ENCODE results near the gene SLX4IP.
"Not testable (repeated sequence)": the region's sequence is repeated elsewhere in the genome, so short reads cannot be mapped to it uniquely, and the experiment has no call there.

The SLX4IP gene

DNA sequence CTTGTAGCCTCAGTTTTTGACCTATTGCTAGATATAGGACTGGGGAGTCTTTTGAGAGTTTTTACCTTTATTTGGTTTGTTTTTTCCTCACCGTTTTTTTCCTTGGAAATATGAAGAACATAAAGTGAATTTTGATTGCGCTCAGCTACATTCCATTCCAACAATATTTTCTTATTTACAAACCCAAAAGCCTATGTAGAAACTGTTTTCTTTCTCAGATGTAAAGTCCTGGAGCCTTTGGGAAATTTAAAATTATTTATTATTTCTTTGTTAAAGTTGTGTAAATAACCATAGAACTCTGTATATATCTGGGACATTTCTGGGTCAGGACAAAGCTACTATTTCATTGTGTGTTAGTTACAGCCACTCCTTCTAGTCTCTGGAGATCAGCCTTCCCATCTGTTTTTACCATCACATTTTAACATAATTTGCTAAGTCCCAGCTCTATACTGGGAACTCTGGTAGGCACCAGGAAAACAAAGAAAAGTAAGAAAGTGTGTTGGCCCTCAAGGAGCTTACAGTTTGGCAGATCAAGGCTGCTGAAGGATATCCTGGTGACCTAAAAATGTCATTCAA lies 169.8 kb downstream of the SLX4IP start:
- DNase-seq (ENCODE audit: low read depth) = no peak

DNA sequence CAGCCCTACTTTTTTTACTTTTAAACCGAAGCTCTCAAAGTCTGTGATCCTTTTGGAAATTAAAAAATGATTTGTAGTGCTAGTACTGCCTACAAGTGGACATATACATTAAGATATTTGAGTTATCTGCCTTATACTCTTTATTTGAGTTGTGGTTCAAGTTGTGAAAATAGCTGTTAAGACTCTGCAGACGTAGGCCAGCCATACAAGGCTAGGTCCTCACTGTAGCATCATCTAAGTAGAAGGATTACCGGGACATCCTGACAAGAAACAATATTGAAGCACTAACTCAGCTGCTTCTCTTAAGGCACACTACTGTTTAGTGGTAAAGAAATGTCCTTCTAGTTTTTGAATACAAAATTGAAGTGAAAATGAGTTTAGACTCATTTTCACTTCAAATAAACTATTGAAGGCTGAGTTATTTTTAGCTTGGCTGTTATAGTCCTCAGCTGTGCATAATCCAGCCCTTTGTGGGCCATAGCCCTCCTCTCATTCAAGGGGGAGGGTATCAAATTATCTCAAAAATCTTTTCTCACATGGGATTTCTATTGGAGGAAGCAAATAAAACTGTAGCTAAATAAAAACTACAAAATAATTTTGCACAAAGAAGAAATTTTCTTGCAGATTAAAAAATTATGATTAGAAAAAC lies 170.6 kb downstream of the SLX4IP start:
- no peak for DNase-seq (ENCODE audit: low read depth)

DNA sequence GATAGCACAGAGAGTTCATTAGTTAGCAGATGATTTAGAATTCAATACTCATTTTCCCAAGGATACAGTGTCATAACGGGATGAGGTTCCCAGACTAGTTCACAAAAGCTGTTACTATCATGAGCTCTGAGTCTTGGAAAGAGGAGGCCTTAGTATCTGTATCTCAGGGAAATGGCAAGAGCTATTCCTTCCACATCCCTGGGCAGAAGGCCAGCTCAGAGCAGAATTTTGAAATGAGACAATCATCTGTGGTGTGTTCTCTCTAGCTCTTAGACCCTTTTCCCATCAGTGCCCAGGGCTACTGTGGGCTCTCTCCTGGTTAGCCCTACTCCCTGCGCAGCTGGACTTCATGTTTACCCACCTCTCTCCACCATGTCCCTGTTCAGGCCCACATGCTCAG lies 174.2 kb downstream of the SLX4IP start:
- DNase-seq (ENCODE audit: low read depth) = no peak

DNA sequence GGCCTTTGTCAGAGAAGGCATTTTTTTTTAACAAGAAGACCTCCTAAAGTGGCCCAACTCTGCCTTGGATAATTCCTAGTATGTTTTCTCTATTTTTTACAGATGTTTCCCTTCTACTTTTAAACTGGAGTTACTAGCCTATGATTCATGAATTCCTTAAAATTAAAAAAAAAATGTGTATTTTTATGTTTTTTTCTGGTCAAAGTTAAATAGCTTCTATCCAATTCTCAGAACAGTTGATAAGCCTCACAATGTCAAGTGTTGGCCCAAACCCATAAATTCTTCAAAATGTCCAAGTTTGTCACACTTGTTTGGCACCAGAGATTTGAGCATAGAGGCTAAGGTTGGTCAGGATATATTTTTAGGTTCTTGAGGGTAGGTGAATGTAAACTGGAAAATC lies 174.7 kb downstream of the SLX4IP start:
- no peak for DNase-seq (ENCODE audit: low read depth)

DNA sequence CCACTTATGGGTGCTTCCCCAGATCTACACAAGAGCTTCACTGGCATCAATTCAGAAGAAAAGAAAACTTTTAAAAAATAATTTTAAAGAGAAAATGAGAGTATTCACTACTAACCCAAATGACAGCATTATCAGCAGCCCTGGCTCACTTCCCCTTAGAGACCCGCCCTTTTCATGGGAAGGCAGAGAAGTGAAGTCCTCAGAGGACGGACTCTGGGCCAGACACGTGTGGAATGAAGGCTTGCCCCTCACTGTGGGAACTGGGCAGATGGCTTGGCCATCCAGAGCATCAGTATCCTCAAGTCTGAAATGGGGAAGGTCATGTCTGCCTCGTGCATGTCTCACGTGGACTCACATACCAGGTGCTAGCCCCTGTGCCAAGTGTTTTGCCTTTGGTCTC lies 175.1 kb downstream of the SLX4IP start:
- no peak for DNase-seq (ENCODE audit: low read depth)

DNA sequence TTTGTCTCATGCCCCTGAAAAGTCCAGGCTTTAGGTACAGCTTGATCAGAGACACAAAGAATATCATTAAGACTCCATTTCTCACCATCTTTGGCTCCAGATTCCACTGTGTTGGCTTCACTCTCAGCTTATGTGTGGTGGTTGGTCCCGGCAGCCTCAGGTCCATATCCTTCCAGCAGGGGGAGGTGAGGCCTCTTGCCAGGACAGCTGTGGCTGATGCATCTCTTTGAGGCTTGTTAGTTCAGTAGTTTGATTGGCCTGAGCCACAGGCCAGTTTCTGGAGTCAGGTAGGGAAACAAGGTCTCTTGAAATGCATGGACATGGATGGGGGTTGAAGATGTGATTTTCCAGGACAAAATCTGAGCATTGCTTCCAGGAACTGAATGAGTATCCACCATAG lies 176.3 kb downstream of the SLX4IP start:
- no peak for DNase-seq (ENCODE audit: low read depth)

DNA sequence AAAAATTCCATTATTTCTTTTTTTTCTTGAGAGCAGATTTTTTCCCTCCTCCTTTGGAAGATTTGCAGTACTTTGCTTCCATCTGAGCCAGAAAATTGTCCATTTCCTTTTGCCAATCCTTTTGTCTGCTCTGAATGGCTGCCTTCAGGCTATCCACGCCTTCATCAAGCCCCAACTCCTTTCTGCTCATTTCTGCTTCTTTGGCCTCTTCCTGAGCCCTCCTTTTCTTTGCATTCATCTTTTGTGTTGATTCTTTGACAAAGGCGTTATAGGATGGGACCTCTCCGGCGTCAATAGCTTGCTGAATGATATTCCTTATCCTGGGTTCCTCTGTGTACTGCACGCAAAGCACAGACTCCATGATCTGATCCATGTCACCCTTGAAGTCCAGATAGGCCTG lies 178.3 kb downstream of the SLX4IP start:
- DNase-seq (ENCODE audit: low read depth) = not testable (repeated sequence)

DNA sequence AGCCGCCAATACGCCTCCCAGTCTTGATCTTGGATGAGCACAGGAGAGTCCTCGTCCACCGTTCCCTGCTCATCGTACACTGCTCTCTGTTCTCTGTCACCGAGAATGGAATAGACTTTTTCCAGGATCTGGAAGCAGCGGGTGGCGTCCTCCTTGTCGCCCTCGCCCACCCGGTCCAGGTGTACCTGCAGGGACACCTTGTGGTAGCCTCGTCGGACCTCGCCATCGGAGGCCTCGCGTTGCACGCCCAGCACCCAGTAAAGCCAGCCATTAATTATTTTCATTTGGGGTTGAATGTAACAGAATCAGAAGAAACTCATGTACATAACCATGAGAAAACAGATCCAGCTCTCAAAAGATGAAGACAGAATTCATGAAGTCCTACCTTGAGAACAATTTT lies 178.8 kb downstream of the SLX4IP start:
- DNase-seq (ENCODE audit: low read depth) = no peak

DNA sequence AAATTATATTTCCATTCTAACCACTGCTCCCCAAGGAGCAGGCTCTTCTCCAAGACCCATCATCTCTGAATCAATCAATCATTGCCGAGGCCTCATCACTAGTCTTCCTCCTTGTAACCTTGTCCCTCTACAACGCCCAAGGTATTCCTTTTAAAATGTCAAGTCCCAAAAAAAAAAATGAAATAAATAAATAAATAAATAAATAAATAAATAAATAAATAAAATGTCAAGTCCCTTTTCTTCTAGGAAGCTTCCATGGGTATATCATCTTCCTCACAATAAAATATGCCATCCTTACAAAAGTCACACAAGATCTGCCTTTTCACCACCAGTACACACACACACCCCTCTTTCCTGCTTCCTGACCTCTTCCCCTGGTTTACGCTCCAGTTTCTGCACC lies 181.1 kb downstream of the SLX4IP start:
- no peak for DNase-seq (ENCODE audit: low read depth)

DNA sequence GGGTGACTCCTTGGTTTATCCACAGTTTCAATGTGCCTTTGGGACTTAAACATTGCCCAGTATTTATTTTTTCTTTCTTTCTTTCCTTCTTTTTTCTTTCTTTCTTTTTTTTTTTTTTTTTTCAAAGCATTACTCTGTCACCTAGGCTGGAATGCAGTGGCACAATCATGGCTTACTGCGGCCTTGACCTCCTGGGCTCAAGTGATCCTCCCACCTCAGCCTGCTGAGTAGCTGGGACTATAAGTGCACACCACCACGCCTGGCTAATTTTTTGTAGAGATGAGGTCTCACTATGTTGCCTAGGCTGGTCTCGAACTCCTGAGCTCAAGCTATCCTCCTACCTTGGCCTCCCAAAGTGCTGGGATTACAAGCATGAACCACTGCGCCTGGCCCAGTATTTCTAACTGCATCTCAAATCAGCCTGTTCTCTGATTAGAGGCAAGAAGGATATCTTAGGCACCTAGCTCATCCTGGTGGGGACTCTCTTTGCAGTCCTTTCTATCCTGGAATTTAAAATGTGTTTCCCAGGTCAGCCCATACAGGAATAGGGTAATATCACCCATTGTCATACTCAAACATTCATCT lies 182.5 kb downstream of the SLX4IP start:
- not testable (repeated sequence) for DNase-seq (ENCODE audit: low read depth)

DNA sequence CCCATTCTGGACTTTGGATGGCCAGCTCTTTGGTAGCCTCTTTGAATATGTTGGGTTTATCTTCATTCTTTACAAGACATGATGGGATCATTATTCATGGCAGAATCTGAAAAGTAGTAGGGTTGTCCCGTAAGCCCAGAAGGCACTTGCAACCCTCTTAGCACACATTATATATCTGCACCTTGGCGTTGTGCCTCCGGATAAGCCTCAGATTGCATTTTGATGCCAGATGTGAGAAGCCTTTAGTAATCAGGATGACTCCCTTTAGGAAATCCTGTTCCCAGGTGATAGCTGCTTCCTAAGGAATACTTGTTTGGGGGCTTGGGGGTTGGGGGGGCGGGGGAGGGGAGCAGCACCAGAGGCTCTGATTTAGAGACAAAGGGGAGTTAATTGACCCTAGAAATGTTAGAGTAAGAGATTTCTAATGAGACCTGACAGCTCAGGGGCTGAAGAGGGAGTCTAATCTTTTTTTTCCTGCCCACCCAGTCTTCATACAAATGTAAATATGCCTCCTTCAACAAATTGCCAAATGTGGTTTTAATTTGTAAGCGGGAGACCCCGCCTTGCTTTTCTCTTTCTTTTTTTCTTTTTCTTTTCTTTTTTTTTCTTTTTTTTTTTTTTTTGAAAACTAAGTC lies 183.6 kb downstream of the SLX4IP start:
- no peak for DNase-seq (ENCODE audit: low read depth)

DNA sequence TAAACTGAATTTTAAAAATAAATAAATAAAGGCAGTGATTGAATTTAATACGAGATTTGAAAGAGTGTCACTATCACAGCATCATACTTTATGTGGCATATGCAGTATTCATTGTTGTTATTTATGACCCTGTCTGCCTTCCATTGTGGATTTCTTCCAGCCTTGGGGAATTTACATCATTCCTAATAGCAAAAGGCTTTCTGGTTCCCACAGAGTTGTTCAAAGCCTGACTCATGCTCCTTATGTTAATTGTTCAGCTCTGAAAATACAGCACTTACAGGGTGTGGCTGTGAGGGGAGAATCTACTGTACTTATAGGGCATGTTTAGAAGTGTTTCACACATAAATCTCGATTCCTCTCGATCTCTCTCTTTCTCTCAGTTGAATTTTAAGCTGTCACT lies 184.3 kb downstream of the SLX4IP start:
- DNase-seq (ENCODE audit: low read depth) = no peak

DNA sequence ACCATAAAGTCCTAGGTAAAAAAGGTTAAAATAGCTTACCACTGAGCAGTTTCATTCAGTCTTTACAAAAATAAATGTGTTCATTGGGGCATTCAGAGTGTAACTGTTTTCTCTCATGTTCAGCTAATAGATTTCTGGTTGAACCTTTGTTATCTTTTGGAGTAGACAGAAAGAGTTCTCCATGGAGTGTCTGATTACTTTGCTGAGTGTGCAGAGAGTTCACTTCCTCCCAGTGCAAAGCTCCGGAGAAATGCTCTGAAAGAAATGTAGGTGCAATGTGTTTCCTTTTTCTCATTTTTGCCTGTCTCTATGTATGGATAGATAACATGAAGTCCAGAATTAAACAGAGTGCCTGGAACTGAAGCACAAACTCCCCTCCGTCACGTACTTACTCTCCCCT lies 186.0 kb downstream of the SLX4IP start:
- no peak for DNase-seq (ENCODE audit: low read depth)

DNA sequence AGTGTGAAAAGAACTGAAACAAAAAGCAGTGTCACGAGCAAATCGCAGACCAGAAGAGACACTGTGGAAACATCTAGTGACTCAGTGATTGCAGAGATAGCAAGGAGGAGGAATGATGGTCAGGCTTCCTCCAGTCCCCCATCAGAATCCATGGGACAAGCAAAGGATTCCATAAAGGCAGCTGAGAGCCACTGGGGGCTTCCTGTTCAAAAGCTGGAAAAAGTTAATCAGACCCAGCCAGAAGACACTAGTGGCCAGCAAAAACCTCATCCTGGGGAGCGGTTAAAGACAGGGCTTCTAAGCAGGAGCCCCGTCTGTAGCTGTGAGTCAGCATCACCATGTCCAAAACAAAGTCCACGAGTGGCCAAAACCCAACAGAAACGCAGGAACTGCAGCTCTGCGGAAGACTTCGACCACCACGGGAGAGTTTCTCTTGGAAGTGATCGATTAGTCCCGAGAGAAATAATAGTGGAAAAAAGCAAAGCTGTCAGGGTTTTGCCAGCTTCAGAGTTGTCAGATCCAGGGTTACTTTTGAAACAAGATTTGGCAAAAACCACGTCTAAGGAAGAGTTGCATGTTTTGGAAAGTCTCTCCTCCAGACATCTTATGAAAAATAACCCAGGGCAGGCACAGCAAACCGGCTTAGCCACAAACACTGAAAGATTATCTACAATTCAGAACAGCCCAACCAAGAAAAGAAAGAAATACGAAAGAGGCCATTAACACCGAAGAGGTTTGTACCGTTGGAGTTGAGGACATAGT lies 187.7 kb downstream of the SLX4IP start:
- no peak for DNase-seq (ENCODE audit: low read depth)

DNA sequence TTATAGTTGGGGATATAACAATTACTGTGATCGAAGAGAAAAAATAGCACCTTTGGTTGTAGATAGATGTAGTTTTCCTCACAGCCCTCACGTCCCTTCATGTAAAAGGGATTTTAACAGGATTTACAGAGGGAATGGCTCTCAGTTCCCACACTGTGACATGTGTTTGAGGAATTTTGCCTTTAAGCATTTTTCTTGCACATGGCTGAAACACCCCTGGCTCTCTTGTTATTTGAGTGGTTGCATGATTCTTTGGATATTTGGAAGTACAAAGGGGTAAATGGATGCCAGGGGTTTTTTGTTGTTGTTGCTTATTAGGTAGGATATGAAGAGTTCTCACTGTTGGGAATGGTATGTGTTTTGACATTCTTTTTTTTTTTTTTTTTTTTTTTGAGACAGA lies 190.5 kb downstream of the SLX4IP start:
- DNase-seq (ENCODE audit: low read depth) = no peak

DNA sequence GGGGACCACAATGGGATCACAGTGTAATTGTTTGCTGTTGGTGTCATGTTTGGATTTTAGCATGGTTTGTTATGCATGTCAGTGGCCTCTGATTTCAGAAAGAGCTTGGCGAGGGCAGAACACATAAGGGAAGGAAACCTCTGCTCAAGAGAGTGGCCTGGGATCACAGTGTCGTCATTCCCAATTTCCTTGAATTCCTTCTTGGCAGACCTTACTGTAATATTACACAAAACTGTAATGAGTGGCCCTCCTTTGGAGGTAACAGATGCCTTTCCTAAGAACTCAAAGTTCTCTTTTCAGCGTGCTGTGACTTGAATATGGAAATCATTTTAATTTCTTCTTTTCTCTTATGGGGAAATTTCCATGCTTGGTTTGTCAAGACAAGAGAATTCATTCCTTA lies 191.8 kb downstream of the SLX4IP start:
- no peak for DNase-seq (ENCODE audit: low read depth)

DNA sequence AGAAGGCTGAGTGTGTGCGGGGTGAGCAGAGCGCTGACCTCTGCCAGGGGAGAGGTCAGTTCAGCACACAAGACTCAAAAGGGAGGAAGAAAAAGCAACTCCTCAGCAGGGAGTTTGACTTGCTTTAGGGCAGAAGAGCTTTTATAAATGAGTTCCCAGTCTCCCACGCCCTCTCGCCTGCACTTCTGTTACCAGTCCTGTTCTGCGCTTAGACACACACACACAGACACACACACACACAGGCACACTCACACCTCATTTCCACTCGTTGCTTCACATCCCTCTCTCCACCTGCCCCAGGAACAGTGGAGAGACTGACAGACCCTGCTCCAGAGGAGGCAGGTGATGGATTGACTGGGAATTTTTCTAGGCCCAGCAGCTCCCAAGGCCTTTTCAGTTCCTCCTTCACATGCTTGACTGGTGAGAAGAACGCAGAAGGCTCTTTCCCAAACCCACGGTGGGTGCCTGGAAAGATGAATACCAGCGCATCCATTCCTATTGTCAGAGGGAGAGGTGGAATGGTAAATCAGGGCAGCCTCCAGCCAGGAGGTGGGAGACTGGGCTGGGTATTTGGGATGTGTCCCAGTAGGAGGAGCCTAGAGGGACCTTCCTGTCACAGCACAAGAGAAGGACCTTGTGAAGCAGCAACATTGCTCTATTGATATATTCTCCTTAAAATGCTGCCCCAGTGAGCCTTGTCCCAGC lies 195.0 kb downstream of the SLX4IP start:
- DNase-seq (ENCODE audit: low read depth) = no peak

DNA sequence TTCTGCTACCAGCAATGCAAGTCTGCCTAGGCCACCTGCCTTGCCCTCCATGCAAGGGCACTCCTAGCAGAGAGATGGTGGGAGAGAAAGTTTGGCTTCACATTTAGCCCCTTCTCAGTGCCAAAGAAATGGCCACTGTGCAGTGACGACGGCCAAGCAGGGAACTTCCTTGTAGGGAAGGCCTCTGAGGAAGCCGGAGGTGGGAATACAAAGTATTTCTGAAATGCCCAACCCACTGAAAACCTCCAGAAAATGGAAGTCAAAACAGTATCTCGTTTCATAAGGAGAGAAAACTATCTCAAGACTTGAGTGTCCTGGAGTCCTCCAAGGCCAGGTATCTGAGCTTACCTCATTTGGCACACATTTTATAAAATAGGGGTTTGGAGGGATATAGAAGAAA lies 196.0 kb downstream of the SLX4IP start:
- DNase-seq (ENCODE audit: low read depth) = no peak

DNA sequence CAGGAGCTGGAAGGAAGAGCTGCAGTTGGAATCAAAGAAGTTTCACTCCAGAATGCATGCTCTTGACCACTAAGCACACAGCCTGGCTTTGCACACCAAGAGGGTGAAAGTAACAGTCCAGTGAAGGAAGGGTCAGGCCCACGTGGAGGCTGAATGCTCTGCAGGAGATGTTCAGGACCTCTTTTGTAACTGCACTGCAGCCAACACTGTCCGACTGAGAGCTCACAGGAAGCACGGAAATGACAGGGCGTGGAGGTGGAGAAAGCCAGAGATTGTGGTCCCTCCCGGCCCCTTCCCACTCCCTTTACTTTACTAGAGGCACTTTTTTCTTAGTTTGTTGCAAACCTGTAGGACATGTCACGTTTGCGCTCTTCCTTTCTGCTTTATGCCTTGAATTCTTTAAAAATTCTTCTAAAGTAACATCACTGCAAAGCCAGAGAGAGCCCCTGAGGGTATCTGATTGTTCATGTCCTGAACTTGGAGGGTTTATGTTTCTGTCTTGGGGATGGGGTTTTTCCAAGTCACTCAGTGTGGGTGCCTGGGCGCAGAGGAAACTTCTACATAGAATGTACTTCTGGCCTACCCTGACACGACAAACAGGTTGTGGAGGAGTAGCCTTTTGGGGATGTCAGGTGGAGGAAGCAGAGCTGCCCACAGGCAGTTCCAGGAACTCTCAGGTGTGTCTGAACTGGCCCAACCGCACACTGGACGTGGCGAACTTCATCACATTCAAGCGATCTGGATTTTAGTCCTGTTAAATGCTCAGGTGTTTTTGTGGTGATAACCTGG lies 197.8 kb downstream of the SLX4IP start:
- DNase-seq (ENCODE audit: low read depth) = no peak

DNA sequence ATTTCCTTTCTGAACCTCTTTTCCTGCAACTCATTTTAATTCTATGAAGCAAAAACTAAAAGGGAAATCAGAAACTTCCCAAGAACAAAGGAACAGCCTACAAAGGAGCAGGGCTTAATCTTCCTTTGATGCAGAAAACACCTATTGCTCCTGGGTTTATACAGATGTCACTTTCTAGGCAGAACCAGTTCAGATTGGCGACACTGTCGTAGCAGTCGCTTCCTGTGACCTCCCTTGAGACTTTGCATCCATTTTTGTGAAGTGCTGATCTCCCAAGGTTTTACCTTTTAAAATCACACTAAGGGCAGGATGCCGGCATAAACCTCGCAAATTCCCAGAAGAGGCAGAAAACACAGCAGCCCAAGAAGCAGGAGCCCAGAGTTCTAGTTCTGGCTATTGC lies 198.6 kb downstream of the SLX4IP start:
- DNase-seq (ENCODE audit: low read depth) = no peak

DNA sequence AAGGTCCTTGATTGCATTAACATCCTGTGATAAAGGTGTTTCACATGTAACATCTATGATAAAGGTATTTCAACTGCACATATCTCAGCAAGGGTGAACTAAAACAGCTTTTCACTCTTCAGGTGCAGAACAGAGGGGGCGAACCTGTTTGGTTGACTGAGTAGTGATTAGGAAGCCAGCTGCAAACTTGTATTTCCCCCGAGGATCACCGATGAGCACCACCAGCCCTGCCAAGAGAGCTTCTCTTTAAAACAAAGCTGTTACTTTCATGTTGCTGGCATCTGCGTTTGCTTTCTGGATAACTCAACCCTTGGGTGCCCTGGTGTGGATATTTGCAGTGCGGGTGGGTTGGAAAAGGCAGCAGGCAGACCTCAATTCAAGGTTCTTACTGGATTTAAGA lies 199.1 kb downstream of the SLX4IP start:
- no peak for DNase-seq (ENCODE audit: low read depth)
